ENCODE measurements around the gene SON.

SON gene

GRCh38 chr21:33550772-33551660 lies 8.2 kb downstream of the SON start:
- no peak overlapping the region for H3K27ac ChIP-seq (ENCODE audit: extremely low read depth, low read depth, low read length)
- H3K36me3 ChIP-seq (ENCODE audit: control insufficient read depth in 2 of 2, insufficient read depth in 1 of 2, low read length in 2 of 2): peaks cover 60 to 96% of the 10 kb centered on the region in 2 experiments
- ChIA-PET POLR2A (interaction anchor here (1.2 to 1.4 kb wide), 3 partner anchors 8 to 38 kb away, joined by 3 to 7 read pairs (median 3); partner anchors contain the start of genes DONSON and SON), CTCF (interaction anchor here (1.2 kb wide), 1 partner anchor 12 kb away, joined by 3 read pairs; no protein-coding TSS in a partner anchor)
- no peak overlapping the region for H3K4me3 ChIP-seq (ENCODE audit: low read depth, low read length)
- no peak for TF ChIP-seq ZNF37A (tag by site-specific recombination; IDR thresholded peaks at IDR 0.05)
- TF ChIP-seq ZNF571 (tag by site-specific recombination; IDR thresholded peaks at IDR 0.05): no peak
- TF ChIP-seq HOXA7 (CRISPR knock-in tag; IDR thresholded peaks at IDR 0.05; ENCODE audit: borderline replicate concordance): no peak
- no peak for TF ChIP-seq PRDM10 (tag by site-specific recombination; IDR thresholded peaks at IDR 0.05)
- TF ChIP-seq ZNF280C (tag by site-specific recombination; IDR thresholded peaks at IDR 0.05): no peak
- no peak for TF ChIP-seq FEZF1 (tag by site-specific recombination; IDR thresholded peaks at IDR 0.05)
- TF ChIP-seq ZNF629 (tag by site-specific recombination; IDR thresholded peaks at IDR 0.05): no peak
- no peak for TF ChIP-seq MZF1 (tag by site-specific recombination; IDR thresholded peaks at IDR 0.05; ENCODE audit: borderline replicate concordance)
- no peak for TF ChIP-seq ZBTB20 (tag by site-specific recombination; IDR thresholded peaks at IDR 0.05)
- TF ChIP-seq ZNF664 (tag by site-specific recombination; IDR thresholded peaks at IDR 0.05): no peak
- no peak for TF ChIP-seq ZNF292 (tag by site-specific recombination; IDR thresholded peaks at IDR 0.05; ENCODE audit: borderline replicate concordance, low read depth)
- no peaks in the 10 kb centered on the region for H3K9me3 ChIP-seq (ENCODE audit: control insufficient read depth, insufficient read depth, low read depth, low read length)
- H3K4me1 ChIP-seq (ENCODE audit: control insufficient read depth, insufficient read depth, low read length): no peaks in the 10 kb centered on the region

GRCh38 chr21:33551664-33552063 lies 8.8 kb downstream of the SON start:
- CTCF ChIA-PET: interaction anchor here (1.2 kb wide), 1 partner anchor 11 kb away, joined by 3 read pairs; no protein-coding TSS in a partner anchor
- Histone ChIP-seq H3K27ac (ENCODE audit: extremely low read depth, low read depth, low read length) (no peak overlapping the region), H3K4me1 (ENCODE audit: control insufficient read depth, insufficient read depth, low read length) (no peaks in the 10 kb centered on the region), H3K9me3 (ENCODE audit: control insufficient read depth, insufficient read depth, low read depth, low read length) (no peaks in the 10 kb centered on the region), H3K4me3 (ENCODE audit: low read depth, low read length) (no peak overlapping the region), H3K36me3 (ENCODE audit: control insufficient read depth in 2 of 2, insufficient read depth in 1 of 2, low read length in 2 of 2) (peaks cover 61 to 96% of the 10 kb centered on the region in 2 experiments)
- POLR2A ChIA-PET: interaction anchor here (0.6 to 1.4 kb wide), 4 partner anchors 9 to 71 kb away, joined by 3 to 7 read pairs (median 3); partner anchors contain the start of genes DONSON, SON and TMEM50B
- TF ChIP-seq ZNF510 (tag by site-specific recombination; IDR thresholded peaks at IDR 0.05; ENCODE audit: insufficient replicate concordance) (no peak), ZBTB11 (tag by site-specific recombination; conservative IDR thresholded peaks at IDR 0.05; ENCODE audit: low read depth) (no peak), ZNF24 (tag by site-specific recombination; IDR thresholded peaks at IDR 0.05) (no peak), ZNF23 (tag by site-specific recombination; IDR thresholded peaks at IDR 0.05; ENCODE audit: borderline replicate concordance) (no peak), ZNF221 (tag by site-specific recombination; IDR thresholded peaks at IDR 0.05; ENCODE audit: borderline replicate concordance) (no peak), AEBP2 (tag by site-specific recombination; IDR thresholded peaks at IDR 0.05; ENCODE audit: borderline replicate concordance) (no peak), ZNF157 (tag by site-specific recombination; IDR thresholded peaks at IDR 0.05) (no peak), PRDM6 (tag by site-specific recombination; IDR thresholded peaks at IDR 0.05) (no peak), ZEB2 (tag by site-specific recombination; IDR thresholded peaks at IDR 0.05) (no peak)

Data from HEK293 (cell line).